Hematopoietic multipotent progenitor cell (in vitro differentiated cells): Measurements from ENCODE around the gene CCL1. TPM values are rescaled to one million over a fixed set of nuclear protein-coding genes. Genes with fewer than 3 reads are reported as not detected.

Experiments used
- DNase-seq, 3 donors: peaks; one replicate each; pipeline ENCODE4 v3.0.0-alpha.2; 2011 to 2015; ENCODE audit warnings: low read depth in 2 of 3, low spot score in 2 of 3
- total RNA-seq: library from RNA; depleted of rRNA; stranded (reverse); fragments of >200 nt; gene quantifications from one replicate; pipeline ENCODE4 v1.2.3, GENCODE V29; 2012

CCL1 gene
- total RNA-seq, 1 donor = not detected

DNA sequence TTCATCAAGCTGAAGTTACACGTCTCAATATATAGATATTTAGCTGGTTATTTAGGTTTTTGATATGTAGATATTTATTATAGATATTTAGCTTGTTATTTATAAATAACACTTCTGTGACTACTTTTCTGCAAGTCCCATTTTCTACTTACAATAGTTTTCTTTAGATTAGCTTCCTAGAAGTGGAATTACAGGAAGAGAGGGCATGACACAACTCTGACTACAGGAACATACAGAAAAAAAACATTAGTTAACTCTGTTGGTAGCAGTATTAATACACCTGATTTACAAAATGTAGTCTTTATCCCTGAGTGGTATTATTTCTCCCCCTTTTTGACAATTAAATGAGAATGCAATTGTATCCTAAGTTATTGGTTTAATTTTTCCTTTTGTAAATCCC, 21.2 kb upstream of the CCL1 start:
- no peak for DNase-seq

DNA sequence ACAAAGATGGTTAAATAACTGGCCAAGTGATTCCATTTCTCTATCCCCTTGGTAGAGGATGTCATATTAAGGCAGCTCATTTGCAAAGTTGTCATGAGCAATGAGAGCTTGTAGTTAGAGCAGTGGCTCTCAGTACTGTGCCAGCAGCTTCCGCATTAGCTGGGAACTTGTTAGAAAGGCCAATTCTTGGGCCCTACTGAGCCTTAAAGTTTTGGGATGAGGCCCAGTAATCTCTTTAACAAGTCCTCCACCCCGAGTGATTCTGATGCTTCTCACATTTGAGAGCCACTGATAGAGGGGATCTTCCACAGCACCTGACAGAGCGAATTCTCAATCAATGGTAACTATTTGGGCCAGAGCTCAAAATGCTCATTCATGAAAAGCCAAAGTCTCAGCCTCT, 20.2 kb upstream of the CCL1 start:
- no peak for DNase-seq

DNA sequence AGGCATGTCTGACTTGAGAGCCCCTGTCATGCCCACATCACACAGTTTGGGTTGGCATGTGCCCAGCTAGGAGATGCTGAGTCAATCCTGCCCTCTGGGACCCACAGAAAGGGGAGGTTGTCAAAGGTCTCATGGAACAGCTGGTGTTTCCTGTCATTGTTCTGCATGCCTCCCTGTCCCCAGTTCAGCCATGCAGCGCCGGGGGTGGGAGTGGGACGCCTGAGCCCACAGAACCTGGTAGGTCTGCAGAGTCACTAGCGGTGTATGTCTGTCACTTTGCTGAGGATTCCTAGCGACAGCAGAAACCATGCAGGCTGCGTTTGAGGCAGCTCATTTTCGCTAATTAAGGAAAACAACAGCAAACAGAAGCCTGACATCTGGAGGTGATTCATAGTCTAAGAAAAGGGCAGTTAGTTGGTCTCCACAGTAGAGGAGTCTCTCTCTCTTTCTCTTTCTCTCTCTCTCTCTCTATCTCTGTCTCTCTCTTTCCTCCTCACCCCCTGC, 19.6 kb upstream of the CCL1 start:
- peak in 2 of 3 donors; percentile 78 to 92 for DNase-seq

DNA sequence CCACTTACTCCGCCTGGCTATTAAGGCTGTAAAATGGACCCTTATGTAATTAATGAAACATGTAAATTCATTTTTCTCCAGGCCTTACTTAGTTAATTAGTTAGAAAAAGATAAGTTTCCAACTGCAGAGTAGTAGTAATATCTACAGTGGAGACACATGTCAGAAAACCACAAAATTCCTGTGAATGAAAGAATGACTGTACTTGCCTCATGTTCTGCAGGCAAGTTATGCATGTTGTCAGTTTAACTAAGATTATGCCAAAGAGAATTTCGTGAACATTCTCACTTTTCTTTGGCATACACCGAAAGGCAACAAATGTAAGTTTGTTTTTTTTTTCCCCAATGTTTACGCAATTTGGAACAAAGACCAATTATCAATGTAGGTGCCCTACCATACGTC, 16.8 kb upstream of the CCL1 start:
- DNase-seq = no peak

DNA sequence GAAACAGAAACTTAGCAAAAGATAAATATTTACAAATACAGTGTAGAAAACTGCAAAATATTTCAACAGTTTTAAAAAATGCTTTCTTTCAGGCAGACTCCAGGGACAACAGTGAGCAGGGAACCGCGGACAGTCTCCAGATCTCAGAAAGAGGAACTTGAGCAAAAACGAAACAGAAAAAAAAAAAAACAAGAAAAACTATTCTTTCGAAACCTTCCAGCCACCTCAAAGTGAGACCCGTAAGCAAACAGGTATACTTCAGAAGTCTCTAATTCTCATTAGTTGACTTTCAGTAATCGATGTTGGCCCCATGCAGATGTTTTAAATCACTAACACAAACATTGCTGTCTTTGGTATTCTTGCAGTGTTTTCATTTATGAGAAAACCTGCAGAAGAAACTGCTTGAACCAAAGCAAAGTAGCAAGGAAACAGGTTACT, 15.7 kb upstream of the CCL1 start:
- DNase-seq = peak in 2 of 3 donors; percentile 70 to 85

DNA sequence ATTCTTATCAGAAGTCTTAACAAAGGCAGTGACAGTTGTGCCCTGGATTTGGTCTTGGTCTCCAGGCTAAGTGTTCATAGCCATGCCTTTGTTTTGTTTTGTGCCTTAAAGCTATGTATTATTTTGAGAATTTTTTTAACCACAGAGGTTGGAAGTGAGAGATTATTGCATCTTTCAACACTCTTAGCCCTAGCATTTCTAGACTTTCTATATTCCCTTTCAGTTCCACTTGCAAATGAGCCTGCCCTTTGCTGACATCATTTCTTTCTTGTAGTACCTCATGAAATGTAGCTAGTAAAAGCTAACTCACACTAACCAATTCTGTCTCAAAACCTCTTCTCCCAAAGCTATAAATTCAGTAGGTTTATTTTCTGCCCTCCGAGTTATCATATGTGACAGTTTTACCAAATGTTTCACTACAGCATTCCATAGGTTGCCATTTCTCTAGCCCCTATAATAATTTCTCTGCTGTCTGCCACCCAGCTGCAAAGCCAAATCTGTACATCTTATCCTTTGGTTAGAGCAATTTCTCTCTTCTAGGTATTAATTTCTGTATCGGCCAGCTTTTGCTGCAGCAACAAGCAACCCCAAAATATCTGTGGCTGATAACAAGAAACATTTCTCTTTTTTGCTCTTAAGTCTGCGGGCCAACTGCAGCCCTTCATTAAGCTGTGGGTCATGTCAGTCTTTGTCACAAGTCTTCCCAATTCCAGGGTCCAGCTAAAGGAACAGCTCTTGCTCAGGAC, 14.2 kb upstream of the CCL1 start:
- no peak for DNase-seq

DNA sequence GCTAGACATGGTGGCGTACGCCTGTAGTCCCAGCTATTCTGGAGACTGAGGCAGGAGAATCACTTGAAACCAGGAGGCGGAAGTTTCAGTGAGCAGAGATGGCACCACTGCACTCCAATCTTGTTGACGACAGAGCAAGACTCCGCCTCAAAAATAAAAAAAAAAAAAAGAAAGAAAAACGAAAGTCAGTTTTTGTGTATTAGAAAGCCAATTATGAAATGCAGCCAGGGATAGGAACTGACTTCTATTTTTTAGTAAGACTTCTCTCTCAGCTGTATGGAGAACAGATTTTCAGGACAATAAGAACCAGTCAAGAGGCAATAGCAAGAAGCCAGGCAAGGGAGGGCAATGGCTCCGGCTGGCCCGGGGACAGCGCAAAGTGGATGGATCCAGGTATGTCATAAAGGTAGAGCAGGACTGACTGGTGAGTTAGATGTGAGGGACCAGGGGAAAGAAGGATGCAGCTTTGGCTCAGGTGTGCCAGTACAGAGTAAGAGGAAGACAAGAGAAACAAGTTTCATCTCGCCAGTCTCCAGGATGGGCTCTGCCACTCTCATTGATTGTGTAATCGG, 12.5 kb upstream of the CCL1 start:
- no peak for DNase-seq

DNA sequence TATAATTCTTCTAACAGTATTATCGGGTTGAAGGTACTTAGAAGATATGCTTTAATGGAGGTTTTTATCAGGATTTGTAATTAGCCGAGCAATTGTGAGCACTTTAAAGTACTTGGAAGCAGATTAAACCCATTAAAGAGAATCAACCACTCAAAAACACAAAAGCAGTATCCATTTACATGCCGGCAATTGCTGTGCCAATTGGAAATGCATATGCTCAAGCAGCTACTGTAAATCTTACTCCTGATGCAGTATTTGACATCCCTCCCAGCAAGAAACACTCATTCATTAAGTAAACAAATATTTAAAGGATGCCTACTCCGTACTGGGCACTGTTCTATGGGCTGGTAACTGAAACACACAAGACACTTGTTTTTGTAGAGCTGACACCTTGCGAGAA, 11.4 kb upstream of the CCL1 start:
- DNase-seq = no peak

DNA sequence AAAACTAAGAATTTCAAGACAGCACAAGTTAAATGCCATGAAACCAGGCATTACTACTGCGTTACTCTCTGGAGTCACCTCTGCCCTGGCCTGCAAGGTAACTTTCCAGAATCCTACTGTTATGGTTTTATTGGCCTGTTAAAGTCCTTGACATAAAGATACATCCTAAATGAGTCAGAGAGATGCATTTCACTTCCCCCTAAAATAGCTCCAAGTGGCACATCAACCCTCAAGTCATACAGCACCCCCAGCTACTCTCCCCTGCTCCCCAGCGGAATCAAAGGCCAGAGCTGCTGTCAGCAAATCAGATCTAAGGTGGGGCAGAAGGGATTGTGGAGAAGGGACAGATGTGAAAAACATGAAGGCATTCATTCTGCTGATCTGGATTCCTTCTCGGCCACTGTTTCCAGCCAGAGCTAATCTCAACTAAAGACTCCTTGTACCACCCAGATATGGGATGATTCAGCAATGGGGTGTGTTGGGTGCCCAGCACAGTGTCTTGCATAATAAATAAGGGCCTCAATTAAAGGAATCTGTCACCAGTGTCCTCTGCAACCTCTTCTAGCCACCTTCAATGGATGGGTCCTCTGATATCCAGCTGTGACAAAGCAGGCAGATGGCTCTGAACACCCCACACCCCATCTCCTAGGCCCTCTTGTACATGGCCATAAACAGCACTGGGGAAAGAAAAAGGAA, 8.5 kb upstream of the CCL1 start:
- no peak for DNase-seq

DNA sequence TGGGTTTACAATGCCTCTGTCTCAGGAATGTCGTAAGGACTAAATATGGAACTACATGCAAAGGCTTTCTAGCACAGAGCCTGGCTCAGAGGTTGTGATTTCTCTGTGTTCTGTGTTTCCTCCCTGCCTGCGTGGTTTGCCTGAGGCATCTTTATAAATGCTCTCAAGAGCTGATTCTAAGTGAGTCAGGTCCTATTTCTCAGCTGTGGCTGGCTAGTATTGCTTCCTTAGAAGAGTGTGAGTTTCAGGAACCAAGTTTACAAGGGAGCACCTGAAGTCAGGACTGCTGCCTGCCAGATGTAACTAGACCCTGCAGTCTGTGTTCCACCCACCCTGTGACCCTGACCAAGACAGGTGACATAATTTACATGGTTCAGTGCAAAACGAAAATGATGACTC, 8.0 kb upstream of the CCL1 start:
- no peak for DNase-seq

DNA sequence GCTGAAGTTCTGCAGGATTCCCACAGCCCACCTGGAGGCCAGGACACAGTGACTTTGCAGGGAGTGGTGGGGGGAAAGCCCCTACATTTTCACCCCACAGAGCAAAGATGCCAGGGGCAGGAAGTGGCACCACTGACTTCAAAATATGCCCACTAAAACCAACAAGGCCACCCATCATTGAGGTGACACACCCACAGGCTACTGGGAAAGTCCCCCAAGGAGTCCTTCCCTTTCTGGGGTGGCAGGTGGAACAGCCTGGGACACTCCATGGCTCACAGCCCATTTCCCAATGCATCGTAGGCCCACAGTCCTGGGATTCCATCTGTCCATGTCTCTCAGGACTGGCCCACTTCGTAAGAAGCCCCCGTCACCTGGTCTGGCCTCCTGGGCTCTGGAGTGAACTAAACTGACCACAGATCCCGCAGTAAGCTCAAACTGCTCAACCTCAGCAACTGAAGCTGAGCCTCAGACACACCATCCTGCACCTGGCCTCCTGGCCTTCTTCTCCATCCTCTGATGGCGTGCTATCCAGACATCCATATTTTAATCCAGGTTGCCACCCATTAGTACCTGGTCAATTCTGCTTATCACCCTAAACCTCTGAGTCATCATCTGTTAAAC, 7.5 kb upstream of the CCL1 start:
- DNase-seq = no peak

DNA sequence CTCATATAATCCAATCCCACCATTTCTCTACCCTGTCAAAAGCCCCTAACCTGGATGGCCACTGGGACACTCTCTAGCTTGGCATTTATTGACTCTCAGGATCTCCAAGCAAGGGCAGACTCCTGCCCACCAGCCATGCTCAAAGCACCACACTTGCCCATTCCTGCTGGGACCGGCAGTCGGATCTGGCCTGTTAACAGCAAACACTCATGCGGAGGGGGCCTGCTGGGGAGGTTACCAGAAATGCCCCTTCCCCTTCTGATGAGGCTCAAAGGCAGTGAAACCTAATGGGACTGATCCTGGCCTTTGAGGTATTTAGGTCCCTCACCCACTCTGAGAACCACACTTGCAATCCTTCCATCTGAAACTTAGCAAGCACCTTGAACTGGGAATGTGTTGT, 6.5 kb upstream of the CCL1 start:
- DNase-seq = no peak

DNA sequence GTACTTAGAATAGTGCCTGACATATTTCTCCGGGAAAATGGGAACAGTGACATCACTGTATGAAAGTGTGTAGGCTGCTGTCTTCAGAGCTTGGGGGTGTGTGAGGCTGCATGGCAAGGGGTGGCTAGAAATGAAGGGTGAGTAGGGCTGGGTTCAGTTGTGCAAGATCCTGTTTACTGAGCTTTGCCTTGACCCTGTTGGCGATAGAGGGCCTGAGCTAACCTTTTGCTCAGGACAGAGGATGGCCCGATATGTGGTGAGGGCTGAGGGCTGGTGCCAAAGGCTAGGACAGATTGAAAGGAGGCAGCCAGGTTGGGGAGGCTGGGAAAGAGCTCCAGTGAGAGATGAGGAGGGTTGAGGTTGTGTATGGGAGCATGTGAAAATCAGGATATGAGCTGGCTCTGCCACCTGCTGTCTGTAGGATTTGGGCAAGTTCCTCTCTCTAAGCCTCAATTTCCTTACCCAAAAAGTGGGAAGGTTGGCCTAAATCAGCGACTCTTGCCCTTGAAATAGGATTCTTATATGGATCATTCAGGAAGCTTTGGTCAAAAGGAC, 6.0 kb upstream of the CCL1 start:
- DNase-seq = no peak

DNA sequence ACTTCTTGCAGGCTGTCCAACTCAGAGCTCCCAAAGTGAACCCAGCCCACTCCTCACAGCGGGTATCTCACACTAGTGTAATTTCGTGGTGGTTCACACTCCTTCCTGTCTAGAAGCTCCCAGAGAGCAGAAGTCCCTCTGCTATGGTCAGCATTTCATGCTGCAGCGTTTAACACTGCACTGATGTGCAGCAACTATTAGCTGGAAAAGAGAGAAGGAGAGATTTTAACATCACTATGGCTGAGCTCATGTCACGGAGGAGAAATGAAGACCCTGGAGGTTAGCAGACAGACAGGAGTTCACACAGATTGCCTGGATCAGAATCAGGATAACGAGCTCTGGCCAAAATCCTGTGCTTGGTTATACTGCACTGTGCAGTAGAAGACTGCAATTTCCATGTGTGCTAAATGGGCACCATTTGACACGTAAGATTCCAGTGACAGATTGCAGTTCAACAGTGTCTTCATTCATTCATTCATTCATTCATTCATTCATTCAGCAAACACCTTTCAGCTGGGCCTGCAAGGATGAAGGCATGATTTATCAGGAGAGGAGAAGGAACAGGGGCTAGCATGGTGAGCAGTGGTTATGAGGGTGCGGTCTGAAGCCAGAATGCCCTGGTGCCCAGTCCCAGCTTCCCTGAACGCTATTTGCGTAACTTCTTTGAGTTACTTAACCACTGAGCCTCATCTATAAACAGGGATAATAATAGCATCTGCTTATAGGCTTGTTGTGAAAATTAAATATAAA, 5.3 kb upstream of the CCL1 start:
- no peak for DNase-seq

DNA sequence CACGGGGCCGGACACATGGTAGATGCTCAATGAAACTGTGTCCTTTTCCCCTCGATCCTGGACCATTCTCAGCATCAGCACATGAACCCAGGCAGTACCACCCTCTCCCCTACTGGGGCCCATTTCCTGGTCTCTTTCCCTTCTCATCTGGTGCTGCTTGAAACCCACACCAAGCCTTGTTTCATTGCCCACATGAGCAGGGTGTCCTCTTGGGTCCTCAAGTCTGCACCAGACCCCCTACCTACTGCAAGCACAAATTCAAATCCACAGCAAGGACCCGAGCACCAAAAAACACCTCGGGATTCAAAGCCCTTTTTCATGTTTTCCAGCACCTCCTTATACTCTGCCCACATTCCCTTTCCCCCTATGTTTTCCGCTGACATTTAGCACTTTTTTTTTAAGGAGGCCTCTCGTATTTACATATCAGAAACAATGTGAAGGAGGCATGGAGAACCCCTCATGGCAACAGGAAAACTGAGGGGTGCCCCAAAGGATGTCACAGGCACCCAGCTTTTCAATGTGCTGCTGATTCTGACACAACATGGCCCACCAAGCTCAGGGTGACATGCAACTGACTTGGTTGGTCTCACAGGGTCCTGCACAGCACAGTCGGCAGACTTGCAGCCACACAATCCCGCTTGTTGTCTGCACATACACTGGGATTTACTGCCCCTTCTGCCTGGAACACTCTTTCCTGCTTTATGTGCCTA, 4.6 kb upstream of the CCL1 start:
- no peak for DNase-seq

DNA sequence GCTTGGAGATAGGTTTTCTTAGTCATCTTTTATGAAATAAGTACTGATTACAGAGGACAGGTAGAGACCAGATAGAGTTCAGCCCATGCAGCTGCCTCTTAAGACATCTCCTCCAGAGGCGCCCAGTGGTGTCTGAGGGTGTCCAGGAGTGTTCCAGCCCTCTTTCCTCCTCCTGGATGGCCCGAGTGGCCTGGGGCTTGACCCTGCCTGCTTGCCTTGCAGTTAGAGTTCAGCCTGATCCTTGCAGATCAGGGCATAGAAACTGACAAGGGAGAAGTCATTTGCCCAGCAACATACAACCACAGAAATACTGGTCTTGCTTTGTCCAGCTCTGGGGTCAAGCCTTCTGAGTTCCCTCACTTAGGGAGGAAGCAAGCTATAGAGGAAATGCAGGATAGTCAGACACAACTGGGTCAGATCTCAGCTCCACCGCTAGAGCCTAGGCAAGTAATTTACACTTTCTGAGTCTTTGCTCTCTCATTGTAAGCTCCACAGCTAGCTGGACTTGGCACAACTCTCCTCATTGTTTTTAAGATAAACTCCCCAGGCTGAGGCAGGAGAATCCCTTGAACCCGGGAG, 3.6 kb upstream of the CCL1 start:
- no peak for DNase-seq

DNA sequence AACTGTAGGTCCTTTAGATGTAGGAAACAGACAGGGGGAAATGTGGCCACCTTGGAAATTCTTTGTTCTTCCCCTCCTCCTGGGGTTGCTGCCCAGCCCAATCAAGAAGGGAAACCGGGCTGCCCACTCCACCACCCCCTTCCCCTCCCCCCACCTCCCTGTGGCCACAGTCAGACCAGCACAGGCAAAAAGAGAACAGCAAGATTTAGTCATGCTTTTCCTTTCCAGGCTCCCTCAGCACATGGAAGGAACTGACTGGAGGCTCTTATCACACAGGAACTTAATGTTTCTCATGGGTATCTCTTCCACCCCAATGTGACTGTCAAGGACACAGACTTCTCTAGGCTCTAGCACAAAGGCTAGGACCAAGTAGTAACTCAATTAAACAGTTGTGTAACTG, 3.0 kb upstream of the CCL1 start:
- DNase-seq = peak in 1 of 3 donors; percentile 49

DNA sequence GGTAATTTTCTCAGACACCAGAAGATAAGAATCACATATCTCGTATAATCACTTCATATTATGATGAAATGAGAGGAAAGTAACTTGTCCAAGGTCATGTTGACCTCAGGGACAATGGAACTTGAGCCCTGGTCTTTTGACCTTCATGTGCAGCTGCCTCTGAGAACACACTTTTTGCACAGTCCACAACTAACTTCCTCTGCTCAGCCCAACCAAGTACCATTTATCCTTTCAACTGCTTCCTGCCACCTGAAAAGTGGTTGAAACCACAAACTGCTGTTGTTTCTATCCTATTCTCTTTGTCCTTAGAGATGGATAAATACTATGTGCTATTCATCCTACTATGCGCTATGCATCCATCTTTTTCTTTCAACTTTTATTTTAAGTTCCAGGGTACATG, 2.3 kb upstream of the CCL1 start:
- DNase-seq = peak in 2 of 3 donors; percentile 40 to 85

DNA sequence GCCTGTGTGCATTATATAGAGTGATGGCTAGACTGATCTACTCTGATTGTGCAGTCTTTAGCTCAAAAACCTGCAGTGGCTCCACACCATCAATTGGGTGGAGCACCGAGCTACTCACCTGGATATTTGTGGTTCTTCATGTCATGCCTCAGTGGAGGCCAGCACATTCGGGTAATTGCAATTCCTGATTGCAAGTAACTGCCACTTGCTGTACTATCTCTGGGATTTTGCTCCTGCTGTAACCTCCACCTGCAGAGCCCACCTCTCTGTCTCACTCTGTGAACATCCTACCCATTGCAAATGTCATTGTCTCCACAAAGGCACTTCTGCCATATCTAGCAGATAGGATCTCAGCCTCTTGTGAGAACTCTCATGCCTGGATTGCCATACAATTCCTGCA, 1.7 kb upstream of the CCL1 start:
- DNase-seq = no peak
